ENCODE results near the gene C9. TPM values are rescaled to one million over a fixed set of nuclear protein-coding genes. Genes with fewer than 3 reads are reported as not detected.
"Not testable (repeated sequence)": the region's sequence is repeated elsewhere in the genome, so short reads cannot be mapped to it uniquely, and the experiment has no call there.

C9 gene
- total RNA-seq, 2 donors from 2014 or later, result not detected

- DNase-seq (no peak), ATAC-seq (replicated peaks in 1 of 2) (no peak)
- Mint-ChIP-seq H3K36me3 (ENCODE audit: insufficient read depth in 2 of 2) (peaks cover 0 to 7% of the 10 kb centered on the region in 2 donors), H3K4me1 (ENCODE audit: low read depth) (no peaks in the 10 kb centered on the region), H3K27ac (no peak overlapping the region), H3K4me3 (no peak overlapping the region), H3K9me3 (peaks cover 2 to 3% of the 10 kb centered on the region in 2 donors), H3K27me3 (ENCODE audit: low read depth) (no peaks in the 10 kb centered on the region)
These were observed 64.3 kb downstream of the C9 start for GRCh38 chr5:39299962-39300361.

GRCh38 chr5:39294736-39295135 is 69.6 kb downstream of the C9 start:
- ATAC-seq (replicated peaks in 1 of 2) (no peak), DNase-seq (no peak)
- no peaks in the 10 kb centered on the region for H3K4me1 Mint-ChIP-seq (ENCODE audit: low read depth)
- H3K36me3 Mint-ChIP-seq (ENCODE audit: insufficient read depth in 2 of 2), result peaks cover 7 to 14% of the 10 kb centered on the region in 2 donors
- peaks cover 8 to 11% of the 10 kb centered on the region in 2 donors for H3K9me3 Mint-ChIP-seq
- H3K27me3 Mint-ChIP-seq (ENCODE audit: low read depth), result no peaks in the 10 kb centered on the region
- H3K4me3 Mint-ChIP-seq, result no peak overlapping the region
- H3K27ac Mint-ChIP-seq, result no peak overlapping the region

- no peak for ATAC-seq (replicated peaks in 1 of 2)
- H3K9me3 Mint-ChIP-seq, result peaks cover 5 to 13% of the 10 kb centered on the region in 2 donors
These were observed 79.7 kb downstream of the C9 start for GRCh38 chr5:39284552-39284951.

GRCh38 chr5:39283231-39283818 is 81.0 kb downstream of the C9 start:
- Mint-ChIP-seq H3K27ac (peak overlapping the region; percentile 10), H3K27me3 (ENCODE audit: low read depth) (peaks cover 13% of the 10 kb centered on the region), H3K36me3 (ENCODE audit: insufficient read depth in 2 of 2) (peaks cover 17 to 27% of the 10 kb centered on the region in 2 donors), H3K9me3 (peaks cover 5 to 18% of the 10 kb centered on the region in 2 donors), H3K4me1 (ENCODE audit: low read depth) (peaks cover 42% of the 10 kb centered on the region), H3K4me3 (peak overlapping the region; percentile 8 to 11)
- DNase-seq, result peak; percentile 53 to 66
- ATAC-seq (replicated peaks in 1 of 2), result peak; percentile 96 to 100

More at GRCh38 chr5:39284552-39284951, 79.7 kb downstream of the C9 start:
- Mint-ChIP-seq H3K4me3 (no peak overlapping the region), H3K27me3 (ENCODE audit: low read depth) (peaks cover 13% of the 10 kb centered on the region), H3K4me1 (ENCODE audit: low read depth) (peaks cover 34% of the 10 kb centered on the region), H3K27ac (no peak overlapping the region), H3K36me3 (ENCODE audit: insufficient read depth in 2 of 2) (peaks cover 10 to 21% of the 10 kb centered on the region in 2 donors)
- DNase-seq, result no peak

GRCh38 chr5:39282561-39282960 is 81.7 kb downstream of the C9 start:
- ATAC-seq (replicated peaks in 1 of 2) (no peak), DNase-seq (no peak)
- peak overlapping the region; percentile 68 for H3K27ac Mint-ChIP-seq
- peaks cover 19 to 27% of the 10 kb centered on the region in 2 donors for H3K36me3 Mint-ChIP-seq (ENCODE audit: insufficient read depth in 2 of 2)
- H3K27me3 Mint-ChIP-seq (ENCODE audit: low read depth), result peaks cover 13% of the 10 kb centered on the region
- no peak overlapping the region for H3K4me3 Mint-ChIP-seq
- peaks cover 42% of the 10 kb centered on the region for H3K4me1 Mint-ChIP-seq (ENCODE audit: low read depth)
- peaks cover 5 to 18% of the 10 kb centered on the region in 2 donors for H3K9me3 Mint-ChIP-seq

GRCh38 chr5:39275865-39276264 is 88.4 kb downstream of the C9 start:
- peak overlapping the region; percentile 47 to 84 for H3K4me3 Mint-ChIP-seq
- peaks cover 19 to 27% of the 10 kb centered on the region in 2 donors for H3K36me3 Mint-ChIP-seq (ENCODE audit: insufficient read depth in 2 of 2)
- H3K9me3 Mint-ChIP-seq, result peaks cover 5 to 16% of the 10 kb centered on the region in 2 donors
- peaks cover 58% of the 10 kb centered on the region for H3K4me1 Mint-ChIP-seq (ENCODE audit: low read depth)
- not testable (repeated sequence) for H3K27me3 Mint-ChIP-seq (ENCODE audit: low read depth); DNase-seq; ATAC-seq (replicated peaks in 1 of 2)
- peak overlapping the region; percentile 100 for H3K27ac Mint-ChIP-seq

GRCh38 chr5:39274398-39275085 is 89.8 kb downstream of the C9 start:
- ATAC-seq (replicated peaks in 1 of 2) (peak; percentile 46 to 64), DNase-seq (no peak)
- Mint-ChIP-seq H3K27ac (peak overlapping the region; percentile 100), H3K4me1 (ENCODE audit: low read depth) (peaks cover 47% of the 10 kb centered on the region), H3K36me3 (ENCODE audit: insufficient read depth in 2 of 2) (peaks cover 13 to 16% of the 10 kb centered on the region in 2 donors), H3K4me3 (peak overlapping the region; percentile 84 to 99), H3K27me3 (ENCODE audit: low read depth) (no peaks in the 10 kb centered on the region), H3K9me3 (peaks cover 0 to 7% of the 10 kb centered on the region in 2 donors)

GRCh38 chr5:39273314-39273954 is 90.9 kb downstream of the C9 start:
- peaks cover 0 to 2% of the 10 kb centered on the region in 2 donors for H3K9me3 Mint-ChIP-seq
- DNase-seq (no peak), ATAC-seq (replicated peaks in 1 of 2) (peak; percentile 54 to 70)
- no peaks in the 10 kb centered on the region for H3K27me3 Mint-ChIP-seq (ENCODE audit: low read depth)
- H3K4me1 Mint-ChIP-seq (ENCODE audit: low read depth), result peaks cover 39% of the 10 kb centered on the region
- peak overlapping the region in 1 of 2 donors; percentile 99 for H3K4me3 Mint-ChIP-seq
- H3K27ac Mint-ChIP-seq, result peak overlapping the region; percentile 100
- H3K36me3 Mint-ChIP-seq (ENCODE audit: insufficient read depth in 2 of 2), result peaks cover 6 to 9% of the 10 kb centered on the region in 2 donors

GRCh38 chr5:39272869-39273231 is 91.4 kb downstream of the C9 start:
- H3K9me3 Mint-ChIP-seq; DNase-seq; H3K36me3 Mint-ChIP-seq (ENCODE audit: insufficient read depth in 2 of 2); H3K27me3 Mint-ChIP-seq (ENCODE audit: low read depth); ATAC-seq (replicated peaks in 1 of 2): not testable (repeated sequence)
- peak overlapping the region in 1 of 2 donors; percentile 99 for H3K4me3 Mint-ChIP-seq
- peaks cover 39% of the 10 kb centered on the region for H3K4me1 Mint-ChIP-seq (ENCODE audit: low read depth)
- H3K27ac Mint-ChIP-seq, result peak overlapping the region; percentile 54

- peak in 1 of 2 donors; percentile 38 for ATAC-seq (replicated peaks in 1 of 2)
- Mint-ChIP-seq H3K4me3 (peak overlapping the region in 1 of 2 donors; percentile 8), H3K27ac (no peak overlapping the region), H3K4me1 (ENCODE audit: low read depth) (peaks cover 47% of the 10 kb centered on the region), H3K9me3 (peaks cover 0 to 2% of the 10 kb centered on the region in 2 donors), H3K27me3 (ENCODE audit: low read depth) (no peaks in the 10 kb centered on the region), H3K36me3 (ENCODE audit: insufficient read depth in 2 of 2) (peaks cover 0 to 1% of the 10 kb centered on the region in 2 donors)
- DNase-seq, result no peak
These were observed 94.0 kb downstream of the C9 start for GRCh38 chr5:39270225-39270848.

- H3K27ac Mint-ChIP-seq, result no peak overlapping the region
- no peak for ATAC-seq (replicated peaks in 1 of 2)
- peaks cover 0 to 1% of the 10 kb centered on the region in 2 donors for H3K36me3 Mint-ChIP-seq (ENCODE audit: insufficient read depth in 2 of 2)
- no peak for DNase-seq
- no peak overlapping the region for H3K4me3 Mint-ChIP-seq
- H3K27me3 Mint-ChIP-seq (ENCODE audit: low read depth), result no peaks in the 10 kb centered on the region
- no peaks in the 10 kb centered on the region for H3K9me3 Mint-ChIP-seq
- peaks cover 31% of the 10 kb centered on the region for H3K4me1 Mint-ChIP-seq (ENCODE audit: low read depth)
These were observed 97.1 kb downstream of the C9 start for GRCh38 chr5:39267186-39267585.

- ATAC-seq (replicated peaks in 1 of 2) (no peak), DNase-seq (no peak)
- Mint-ChIP-seq H3K9me3 (no peaks in the 10 kb centered on the region), H3K27me3 (ENCODE audit: low read depth) (no peaks in the 10 kb centered on the region), H3K36me3 (ENCODE audit: insufficient read depth in 2 of 2) (no peaks in the 10 kb centered on the region), H3K27ac (peak overlapping the region; percentile 38), H3K4me3 (no peak overlapping the region), H3K4me1 (ENCODE audit: low read depth) (peaks cover 23% of the 10 kb centered on the region)
These were observed 97.9 kb downstream of the C9 start for GRCh38 chr5:39266442-39266841.

- no peaks in the 10 kb centered on the region for H3K36me3 Mint-ChIP-seq (ENCODE audit: insufficient read depth in 2 of 2)
- peaks cover 22% of the 10 kb centered on the region for H3K4me1 Mint-ChIP-seq (ENCODE audit: low read depth)
- ATAC-seq (replicated peaks in 1 of 2) (peak; percentile 74 to 84), DNase-seq (peak; percentile 26 to 29)
- H3K9me3 Mint-ChIP-seq, result no peaks in the 10 kb centered on the region
- H3K4me3 Mint-ChIP-seq, result peak overlapping the region; percentile 2 to 6
- no peaks in the 10 kb centered on the region for H3K27me3 Mint-ChIP-seq (ENCODE audit: low read depth)
- no peak overlapping the region for H3K27ac Mint-ChIP-seq
These were observed 99.8 kb downstream of the C9 start for GRCh38 chr5:39264528-39264927.
